ENCODE measurements around the gene PYGO2.

PYGO2 gene

DNA sequence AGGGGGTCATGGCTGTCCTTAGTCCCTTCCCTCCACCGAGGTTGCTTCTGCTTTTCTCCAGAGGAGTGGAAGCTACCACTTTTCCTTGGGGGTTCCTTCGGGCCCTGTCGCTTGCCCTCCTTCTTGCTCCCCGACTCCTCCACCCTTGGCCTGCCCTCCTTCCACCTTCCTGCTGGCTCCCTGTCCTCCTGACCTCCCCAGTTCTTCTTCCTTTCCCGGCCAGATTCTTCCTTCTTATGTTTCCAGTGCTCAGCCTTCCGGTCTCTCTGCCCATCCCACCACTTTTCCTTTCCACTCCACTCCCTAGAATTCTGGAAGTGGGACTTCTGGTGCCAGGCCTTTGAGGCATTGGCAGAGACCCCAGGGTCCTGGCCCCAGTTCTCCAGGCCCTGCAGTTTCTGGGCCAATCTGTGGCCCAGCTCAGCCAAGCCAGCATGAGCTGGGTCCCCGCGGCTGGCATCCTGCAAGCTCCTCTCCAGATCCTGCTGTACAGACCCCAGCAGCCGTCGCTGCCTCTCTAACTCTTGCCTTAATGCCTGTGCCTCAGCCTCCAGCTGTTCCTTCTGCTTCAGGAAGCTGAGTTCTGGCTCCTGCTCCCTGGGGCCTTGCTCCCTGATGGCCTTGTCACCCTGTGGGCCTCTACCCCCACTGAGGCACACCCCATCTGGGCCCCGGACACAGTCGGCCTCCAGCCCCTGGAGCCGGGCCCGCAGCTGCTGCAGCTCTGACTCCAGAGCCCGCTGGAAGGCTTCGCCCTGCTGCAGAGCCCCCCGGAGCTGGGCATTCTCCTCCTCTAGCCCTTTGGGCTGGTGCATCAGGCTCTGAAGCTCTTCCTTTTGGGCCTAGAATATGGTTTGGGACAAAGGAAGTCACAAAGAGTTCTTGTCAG, 15.4 kb downstream of the PYGO2 start:
- DNase-seq (ENCODE audit: low read depth) = no peak
- no peak overlapping the region for H3K4me3 ChIP-seq (ENCODE audit: low read depth, low read length)
- TF ChIP-seq, protein P1, sequence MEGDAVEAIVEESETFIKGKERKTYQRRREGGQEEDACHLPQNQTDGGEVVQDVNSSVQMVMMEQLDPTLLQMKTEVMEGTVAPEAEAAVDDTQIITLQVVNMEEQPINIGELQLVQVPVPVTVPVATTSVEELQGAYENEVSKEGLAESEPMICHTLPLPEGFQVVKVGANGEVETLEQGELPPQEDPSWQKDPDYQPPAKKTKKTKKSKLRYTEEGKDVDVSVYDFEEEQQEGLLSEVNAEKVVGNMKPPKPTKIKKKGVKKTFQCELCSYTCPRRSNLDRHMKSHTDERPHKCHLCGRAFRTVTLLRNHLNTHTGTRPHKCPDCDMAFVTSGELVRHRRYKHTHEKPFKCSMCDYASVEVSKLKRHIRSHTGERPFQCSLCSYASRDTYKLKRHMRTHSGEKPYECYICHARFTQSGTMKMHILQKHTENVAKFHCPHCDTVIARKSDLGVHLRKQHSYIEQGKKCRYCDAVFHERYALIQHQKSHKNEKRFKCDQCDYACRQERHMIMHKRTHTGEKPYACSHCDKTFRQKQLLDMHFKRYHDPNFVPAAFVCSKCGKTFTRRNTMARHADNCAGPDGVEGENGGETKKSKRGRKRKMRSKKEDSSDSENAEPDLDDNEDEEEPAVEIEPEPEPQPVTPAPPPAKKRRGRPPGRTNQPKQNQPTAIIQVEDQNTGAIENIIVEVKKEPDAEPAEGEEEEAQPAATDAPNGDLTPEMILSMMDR (IDR thresholded peaks at IDR 0.05; ENCODE audit: low read depth, low read length, missing control alignments) = no peak

DNA sequence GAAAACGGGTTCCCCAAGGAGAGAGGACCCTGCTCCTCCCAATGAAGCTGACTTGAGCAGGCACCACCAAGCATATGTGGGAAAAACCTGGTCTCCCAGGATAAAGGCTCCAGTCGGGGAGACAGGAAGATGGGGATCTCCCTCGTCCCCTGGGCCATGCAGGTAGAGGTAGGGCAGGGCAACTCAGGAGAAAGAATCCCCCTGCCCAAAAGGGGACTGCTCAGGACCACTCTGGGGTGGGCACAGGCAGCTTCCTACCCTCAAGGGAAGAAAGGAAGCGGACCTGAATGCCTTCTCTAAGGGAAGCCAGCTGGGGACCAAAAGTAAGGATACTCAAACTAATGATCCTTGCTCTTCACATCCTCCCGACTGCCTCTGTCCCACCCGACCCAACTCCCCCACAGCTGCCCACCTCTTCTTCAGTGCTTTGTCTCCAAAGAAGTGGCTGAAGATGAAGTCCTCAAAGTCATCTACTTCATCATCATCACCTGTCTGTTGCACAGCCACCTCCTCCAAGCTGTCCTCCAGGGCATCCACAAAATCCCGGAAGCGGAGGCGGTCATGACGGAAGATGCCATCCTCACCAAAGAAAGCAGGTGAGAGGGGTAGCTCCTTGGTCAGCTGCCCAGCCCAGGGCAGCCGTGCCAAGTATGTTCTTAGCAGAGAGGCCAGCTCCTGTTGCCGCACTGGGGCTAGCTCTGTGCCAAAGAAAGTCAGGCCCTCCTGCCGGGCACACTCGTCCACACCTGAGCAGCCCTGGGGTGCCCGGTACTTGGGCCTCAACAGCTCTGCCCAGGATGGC, 16.2 kb downstream of the PYGO2 start:
- no peak overlapping the region for H3K4me3 ChIP-seq (ENCODE audit: low read depth, low read length)
- no peak for DNase-seq (ENCODE audit: low read depth)
- TF ChIP-seq, protein P1 (IDR thresholded peaks at IDR 0.05; ENCODE audit: low read depth, low read length, missing control alignments) = no peak

DNA sequence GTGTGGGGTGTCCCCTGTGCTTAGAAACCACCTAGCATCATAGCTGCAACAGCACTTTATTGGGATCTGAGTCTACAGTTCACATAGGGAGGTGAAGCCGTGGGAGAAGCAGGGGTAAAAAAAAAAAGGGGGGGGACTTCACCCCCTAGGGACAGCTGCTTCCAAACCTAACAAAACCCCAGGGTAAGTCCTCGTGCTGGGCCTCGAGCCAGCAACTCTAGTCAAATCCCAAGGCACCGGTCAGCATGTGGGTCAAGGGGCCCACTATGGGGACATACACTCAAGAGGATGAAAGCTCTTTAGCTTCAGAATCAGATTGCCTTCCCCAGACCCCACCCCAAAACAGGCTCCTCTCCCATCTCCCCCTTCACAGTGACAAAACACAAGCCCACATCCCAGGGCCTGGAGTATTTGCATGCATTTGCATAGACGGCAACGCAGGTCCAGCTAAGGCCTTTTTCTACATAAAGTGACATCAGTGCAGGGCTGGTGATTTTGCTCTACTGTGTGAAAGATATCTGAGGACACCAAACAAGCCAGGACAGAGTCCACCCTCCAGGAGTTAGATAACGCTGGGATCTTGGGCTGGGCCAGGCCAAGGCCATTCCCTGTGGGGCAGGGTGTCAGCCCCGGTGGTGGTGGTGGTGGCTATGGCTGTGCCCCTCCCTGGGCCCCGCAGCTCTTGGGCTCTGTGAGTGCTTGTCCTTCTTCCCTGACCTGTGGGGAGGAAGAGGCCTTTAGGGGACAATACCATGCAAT, 17.0 kb downstream of the PYGO2 start:
- TF ChIP-seq, protein P1 (IDR thresholded peaks at IDR 0.05; ENCODE audit: low read depth, low read length, missing control alignments) = no peak
- H3K4me3 ChIP-seq (ENCODE audit: low read depth, low read length) = no peak overlapping the region
- DNase-seq (ENCODE audit: low read depth) = no peak

DNA sequence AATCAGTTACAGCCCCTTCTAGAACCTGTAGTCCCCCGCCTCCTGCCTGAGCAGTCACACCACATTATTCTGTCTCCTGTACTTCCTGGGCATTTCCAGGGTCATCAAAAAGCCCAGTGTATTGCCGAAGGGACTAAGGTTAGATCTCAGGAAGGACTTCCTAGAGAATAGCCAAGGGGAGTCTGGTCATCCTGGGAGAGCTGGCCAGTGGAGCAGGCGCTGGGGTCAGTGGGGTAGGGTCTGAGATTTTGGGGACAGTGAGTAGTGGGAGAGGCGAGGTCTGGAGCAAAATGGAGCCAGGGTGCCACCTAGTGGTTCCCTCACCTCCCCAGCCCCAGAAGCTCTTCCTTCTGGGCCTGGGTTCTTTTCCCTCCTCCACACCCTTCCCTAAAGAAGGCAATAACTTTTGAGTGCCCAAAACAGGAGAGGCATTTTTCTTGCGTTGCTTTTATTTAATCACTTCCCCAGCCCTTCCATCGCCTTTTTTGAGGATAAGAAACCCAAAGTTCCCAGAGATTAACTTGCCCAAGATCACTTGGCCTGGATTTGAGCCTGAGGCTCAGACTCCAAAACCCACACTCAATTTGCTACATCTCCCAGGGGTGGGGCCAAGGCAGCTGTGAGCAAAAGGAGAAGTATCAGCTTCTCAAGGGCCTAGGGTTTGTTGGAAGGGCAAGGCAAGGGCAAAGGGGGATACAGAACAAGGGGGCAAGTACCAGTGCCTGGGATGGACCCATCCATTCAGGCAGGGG, 17.8 kb downstream of the PYGO2 start:
- H3K4me3 ChIP-seq (ENCODE audit: low read depth, low read length) = peak overlapping the region; percentile 63
- TF ChIP-seq, protein P1 (IDR thresholded peaks at IDR 0.05; ENCODE audit: low read depth, low read length, missing control alignments) = peak; percentile 96
- no peak for DNase-seq (ENCODE audit: low read depth)

DNA sequence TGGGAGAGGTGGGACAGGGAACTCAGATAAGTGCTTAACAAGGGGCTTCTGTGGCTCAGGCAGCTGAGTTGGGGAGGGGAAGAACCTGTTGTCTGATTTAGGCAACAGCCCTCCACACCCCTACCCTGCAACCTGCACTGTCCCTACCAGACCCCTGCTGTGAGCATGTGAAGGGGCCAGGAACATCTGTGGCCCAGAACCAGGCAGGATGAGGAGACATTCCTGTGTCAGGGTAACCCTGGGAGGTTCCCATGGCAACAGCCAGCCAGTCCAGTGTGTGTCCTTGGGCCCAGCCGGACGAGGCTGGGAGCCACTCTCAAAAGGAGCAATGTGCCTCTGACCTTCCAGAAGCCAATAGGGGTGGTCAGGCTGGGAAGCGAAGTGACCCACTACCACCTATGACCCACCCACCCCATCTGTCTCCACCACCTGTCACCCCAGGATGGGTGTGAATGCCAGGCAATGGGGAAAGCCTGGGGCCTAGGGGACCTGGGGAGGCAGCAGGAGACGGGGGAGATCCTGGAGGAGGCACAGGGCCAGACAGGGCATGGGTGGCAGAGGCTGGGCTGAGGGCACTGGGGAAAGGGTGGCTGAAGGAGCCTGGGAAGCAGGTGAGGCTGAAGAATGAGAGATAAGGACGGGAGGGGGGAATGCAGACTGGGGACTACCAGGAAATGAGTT, 20.1 kb downstream of the PYGO2 start:
- TF ChIP-seq, protein P1 (IDR thresholded peaks at IDR 0.05; ENCODE audit: low read depth, low read length, missing control alignments) = no peak
- DNase-seq (ENCODE audit: low read depth) = no peak
- peak overlapping the region; percentile 63 for H3K4me3 ChIP-seq (ENCODE audit: low read depth, low read length)

Data from GM12864 (cell line).